A172 (cell line): ENCODE data around the gene HES5. TPM values are rescaled to one million over a fixed set of nuclear protein-coding genes. Genes with fewer than 3 reads are reported as not detected.
"Not testable (repeated sequence)": the region's sequence is repeated elsewhere in the genome, so short reads cannot be mapped to it uniquely, and the experiment has no call there.

Source experiments
- DNase-seq: peaks from one replicate; pipeline ENCODE4 v3.0.0-alpha.2; 2015; ENCODE audit warnings: low spot score
- total RNA-seq: library from RNA; depleted of rRNA; stranded (reverse); fragments of >200 nt; shearing (Covaris generic); gene quantifications from 2 replicates; pipeline ENCODE4 v1.2.3, GENCODE V29; 2014; rRNA removed

Gene HES5
- total RNA-seq: not detected in 2 replicates

GRCh38 chr1:2529784-2530512 lies at the start of gene HES5:
Gene HES5, minus strand, starts transcription at chr1:2530263. Its CDS starts 99 bp downstream, at chr1:2530164.
- no peak for DNase-seq

DNA sequence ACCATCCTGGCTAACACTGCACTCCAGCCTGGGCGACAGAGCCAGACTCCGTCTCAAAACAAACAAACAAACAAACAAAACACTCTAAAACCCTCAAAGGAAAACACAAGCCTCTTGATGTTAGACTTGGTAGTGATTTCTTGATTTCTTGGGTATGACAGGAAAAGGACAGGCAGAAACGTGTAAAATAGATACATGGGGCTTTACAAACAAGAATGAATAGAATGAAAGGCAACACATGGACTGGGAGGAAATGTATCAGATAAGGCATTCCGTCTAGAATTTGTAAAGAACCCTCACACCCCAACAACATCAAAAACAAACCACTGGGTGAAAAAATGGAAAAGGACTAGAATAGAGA lies 48.7 kb upstream of the HES5 start:
- DNase-seq: no peak

DNA sequence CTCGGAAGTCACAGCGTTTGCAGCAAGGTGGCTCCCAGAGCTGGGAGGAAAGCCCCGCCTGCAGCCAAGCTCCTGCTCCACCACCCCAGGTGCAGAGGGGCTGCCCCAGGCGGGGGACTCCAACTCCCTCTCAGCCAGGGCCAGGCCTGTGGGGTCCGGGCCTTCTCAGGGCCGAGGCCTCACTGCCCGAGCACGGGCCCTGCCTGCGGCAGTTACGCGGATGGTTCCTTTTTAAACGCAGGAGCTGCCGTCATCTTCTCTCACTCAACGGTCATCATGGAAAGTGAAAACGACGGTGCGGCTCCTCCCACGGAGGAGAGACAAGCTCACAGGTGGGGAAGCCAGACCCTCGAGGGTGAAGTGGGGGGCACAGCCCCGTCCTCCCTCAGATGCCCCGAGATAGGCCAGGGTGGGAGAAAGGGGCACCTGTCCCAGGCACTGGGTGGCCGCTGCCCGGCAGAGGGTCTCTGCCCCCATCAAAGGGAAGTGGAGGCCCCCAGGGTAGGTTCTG lies 47.6 kb upstream of the HES5 start:
- not testable (repeated sequence) for DNase-seq

DNA sequence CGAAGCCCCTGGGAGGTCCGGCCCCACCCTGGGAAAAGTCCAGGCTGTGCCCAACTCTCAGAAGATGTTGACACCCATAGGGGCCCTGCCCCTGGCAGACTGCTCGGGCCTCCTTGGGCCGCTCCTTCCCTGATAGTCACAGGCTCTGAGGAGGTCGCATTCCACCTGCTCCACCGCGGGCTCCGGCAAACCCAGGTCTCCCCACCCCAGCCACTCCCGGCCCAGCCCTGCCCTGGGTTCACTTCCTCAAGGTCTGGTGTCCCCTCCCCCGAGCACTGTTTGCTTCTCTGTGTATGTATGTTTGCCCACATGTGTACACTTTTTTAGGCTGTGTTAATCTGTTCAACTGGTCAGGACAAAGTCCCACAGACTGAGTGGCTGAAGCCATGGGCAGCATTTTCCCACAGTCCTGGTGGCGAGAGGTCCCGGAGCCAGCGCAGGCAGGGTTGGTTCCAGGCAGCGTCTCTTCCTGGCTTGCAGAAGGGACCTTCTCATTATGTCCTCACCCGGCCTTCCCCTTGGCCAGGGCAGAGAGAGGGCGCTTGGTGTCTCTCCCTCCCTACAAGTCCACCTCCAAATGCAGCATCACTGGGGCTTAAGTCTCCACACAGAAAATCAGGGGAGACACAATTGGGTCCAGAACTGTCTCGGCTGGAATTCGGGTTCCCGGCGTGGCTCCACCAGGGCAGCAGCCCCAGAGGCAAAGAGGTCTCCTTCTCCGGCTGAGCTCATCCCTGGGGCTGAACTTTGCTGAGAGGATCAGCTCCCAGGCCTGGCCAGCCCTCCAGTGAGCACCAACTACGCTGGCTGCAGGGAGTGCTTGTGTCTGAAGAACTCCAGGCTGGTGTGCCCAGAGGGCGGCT lies 46.0 kb upstream of the HES5 start:
- no peak for DNase-seq

DNA sequence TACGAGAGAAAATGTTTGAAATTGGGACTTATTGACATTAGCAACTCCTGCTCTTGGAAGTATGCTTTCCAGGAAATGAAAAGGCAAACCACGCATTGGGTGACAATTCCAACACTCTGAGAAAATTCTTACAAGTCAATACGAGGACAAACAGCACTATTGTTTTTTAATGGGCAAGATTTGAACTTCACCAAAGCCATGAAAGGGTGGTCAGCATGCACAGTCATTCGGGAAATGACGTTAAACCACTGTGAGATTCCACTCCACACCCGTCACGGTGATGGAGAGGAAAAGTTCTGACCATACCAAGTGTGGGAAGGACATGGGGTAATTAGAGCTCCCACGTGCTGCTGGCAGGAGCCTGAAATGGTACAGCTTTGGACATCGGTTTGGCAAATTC lies 44.3 kb upstream of the HES5 start:
- DNase-seq: no peak

DNA sequence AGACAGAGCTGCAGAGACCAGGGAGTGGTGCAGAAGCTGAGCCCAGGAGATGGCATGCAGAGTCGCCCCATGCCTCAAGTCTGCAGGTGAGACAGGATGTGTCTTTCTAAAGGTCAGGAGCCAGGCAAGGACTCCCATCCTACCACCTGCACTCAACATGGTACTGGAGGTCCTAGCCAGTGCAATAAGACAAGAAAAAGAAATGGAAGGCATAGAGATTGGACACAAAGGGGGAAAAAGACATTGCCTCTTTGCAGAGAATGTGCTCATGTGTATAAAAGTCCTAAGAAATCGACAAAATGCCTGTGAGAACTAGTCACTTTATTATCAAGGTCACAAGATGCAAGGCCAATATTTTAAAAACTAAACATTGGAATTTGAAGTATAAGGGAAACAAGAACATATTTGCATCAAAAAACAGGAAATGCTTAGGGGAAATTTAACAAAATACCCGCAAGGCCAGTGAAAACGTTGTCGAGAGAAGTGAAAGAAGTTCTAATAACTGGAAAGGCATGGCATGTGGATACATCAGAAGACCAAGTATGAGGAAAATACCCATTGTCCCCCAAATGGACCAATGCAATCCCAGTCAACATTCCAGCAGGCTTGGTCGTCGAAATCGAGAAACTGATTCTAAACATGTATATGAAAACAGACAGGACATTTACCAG lies 43.3 kb upstream of the HES5 start:
- DNase-seq: no peak

DNA sequence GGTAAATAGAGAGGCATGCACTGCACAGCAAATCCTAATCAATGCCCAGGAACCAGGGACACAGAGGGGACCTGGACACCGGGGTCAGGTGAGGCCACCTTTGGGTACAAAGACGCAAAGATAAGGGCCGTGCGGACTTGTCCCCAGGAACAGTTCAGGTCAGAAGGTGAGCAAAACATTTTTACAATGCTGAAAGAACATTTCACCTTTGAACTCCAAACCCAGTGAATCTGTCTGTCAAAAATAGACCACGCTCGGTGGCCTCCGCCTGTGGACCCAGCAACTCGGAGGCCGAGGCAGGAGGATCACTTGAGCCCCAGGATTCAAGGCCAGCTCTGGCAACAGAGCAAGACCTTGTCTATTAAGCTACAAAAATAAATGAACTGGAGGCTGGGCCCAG lies 41.3 kb upstream of the HES5 start:
- no peak for DNase-seq

- no peak for DNase-seq
Measured at GRCh38 chr1:2570332-2570731, 40.3 kb upstream of the HES5 start.

DNA sequence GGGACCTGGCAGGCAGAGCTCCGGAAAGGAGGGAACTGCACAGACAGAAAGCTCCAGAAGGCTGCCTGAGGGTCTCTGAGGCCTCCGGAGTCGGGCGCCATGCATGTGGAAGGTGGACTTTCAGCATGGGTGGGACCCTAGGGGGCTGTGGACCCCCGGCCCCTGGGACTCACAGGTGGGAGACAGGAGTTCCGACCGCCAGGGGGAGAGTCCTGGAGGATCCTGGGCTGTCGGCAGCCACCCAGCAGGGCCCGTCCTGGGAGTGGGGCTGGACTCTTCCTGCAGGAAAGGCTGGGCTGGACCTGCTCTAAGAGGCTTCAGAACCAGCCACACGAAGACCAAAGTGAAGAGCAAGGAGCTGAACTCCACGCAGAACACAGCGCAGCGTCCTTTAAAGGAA lies 39.6 kb upstream of the HES5 start:
- DNase-seq: not testable (repeated sequence)

DNA sequence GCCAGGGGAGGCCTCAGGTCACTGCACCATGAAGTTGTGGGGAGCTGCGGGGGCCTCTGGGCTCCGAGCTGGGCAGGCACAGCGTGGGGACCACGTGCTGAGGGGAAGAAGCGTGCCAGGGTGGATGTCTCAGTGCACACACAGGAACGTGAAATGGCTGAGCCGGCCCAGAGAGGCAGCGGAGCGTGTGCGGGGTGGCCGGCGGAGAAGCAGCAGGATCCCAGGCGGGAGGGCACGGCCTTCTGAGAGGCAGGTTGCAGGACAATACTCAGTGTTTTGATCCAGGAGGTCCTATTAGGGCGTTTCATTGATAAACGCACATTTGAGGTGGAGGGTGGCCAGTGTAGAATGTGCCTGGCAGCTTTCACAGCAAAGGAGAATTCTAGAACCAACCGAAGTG lies 39.0 kb upstream of the HES5 start:
- DNase-seq: no peak

DNA sequence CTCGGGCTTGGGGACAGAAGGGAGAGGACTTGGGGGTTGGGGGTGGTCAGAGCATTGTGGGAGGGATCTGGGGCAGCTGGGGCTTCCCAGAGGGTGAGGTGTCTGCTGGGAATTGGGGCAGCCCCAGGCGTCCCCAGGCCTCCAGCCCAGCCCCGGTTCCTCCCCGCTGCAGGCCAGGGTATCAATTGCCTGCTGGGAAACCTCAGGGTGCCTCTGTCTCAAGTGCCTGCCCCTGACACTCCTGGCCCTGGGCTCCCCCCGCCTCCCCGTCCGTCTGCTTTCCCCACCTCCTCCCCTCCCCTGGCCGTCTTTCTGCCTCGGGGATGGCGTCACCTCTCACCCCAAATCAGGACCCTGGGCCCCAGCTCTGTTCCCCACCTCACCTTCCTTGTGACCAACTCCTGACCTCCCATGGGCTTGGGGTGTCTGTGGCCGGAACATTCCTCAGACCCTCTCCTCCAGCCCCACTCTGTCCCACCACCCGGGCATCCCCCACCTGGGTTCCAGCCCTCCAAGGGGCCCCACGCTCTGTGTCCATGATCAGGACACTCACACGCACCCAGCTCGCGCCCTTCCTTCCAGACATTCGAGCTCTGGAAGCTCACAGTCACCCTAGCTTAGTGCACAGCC lies 38.2 kb upstream of the HES5 start:
- not testable (repeated sequence) for DNase-seq

DNA sequence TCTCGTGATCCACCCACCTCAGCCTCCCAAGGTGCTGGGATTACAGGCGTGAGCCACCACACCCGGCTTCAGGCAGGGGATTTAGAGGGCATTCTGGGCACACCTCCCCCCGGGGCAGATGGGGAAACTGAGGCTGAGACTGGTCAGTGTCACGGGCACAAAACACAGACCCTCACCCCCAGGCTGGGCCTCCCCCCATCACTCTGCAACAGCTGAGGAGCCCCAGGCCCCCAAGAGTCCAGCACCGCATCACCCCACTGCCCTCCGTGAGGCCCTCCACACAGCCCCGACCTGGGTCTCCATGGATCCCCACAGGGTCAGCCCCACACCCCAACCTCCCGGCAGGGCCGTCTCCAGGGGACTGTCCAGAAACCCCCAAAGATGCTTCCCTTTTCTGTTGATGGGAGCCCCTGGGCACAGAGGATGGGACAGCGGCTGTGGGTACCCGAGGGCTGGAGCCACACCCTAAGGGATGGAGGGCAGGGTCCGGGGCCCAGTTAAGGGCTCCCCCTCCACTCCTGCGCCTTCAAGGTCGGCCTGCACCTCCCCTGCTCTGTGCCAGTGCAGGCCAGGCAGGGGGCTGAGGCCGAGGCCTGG lies 37.1 kb upstream of the HES5 start:
- no peak for DNase-seq

DNA sequence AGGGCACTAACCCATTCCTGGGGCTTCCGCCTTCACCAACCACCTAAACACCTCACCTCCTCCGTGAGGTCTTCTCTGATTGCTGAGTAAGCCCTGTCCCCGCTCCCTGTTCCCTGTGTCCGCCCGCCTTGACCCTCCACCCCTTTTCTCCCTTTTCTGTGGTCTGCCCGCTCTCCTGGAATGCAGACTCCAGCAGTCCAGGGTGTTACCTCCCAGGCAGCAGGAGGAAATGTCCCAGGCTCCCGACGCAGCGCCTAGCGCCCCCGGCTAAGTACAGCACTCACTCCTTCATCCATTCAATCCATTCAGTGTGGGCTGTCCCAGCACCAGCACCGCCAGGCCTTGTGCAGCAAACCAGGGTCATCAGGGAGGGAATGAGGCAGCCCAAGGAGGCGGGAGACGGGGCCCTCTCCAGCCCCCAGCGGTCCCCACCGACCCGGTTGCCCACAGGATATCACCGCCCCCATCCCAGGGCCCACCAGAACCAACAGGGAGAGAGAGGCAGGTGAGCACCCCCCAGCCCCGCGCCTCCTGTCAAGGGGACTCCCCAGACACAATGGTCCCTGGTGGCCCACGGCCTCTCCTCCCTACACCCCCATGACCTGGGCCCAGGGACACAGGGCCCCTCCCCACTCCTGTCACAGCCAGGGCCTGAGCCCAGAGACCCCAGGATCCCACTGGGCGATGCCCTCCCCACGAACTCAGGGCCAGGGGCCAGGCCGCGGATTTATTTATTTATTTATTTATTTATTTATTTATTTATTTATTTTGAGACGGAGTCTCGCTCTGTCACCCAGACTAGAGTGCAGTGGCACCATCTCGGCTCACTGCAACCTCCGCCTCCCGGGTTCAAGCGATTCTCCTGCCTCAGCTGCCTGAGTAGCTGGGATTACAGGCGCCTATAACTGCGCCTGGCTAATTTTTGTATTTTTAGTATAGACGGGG lies 36.3 kb upstream of the HES5 start:
- no peak for DNase-seq

DNA sequence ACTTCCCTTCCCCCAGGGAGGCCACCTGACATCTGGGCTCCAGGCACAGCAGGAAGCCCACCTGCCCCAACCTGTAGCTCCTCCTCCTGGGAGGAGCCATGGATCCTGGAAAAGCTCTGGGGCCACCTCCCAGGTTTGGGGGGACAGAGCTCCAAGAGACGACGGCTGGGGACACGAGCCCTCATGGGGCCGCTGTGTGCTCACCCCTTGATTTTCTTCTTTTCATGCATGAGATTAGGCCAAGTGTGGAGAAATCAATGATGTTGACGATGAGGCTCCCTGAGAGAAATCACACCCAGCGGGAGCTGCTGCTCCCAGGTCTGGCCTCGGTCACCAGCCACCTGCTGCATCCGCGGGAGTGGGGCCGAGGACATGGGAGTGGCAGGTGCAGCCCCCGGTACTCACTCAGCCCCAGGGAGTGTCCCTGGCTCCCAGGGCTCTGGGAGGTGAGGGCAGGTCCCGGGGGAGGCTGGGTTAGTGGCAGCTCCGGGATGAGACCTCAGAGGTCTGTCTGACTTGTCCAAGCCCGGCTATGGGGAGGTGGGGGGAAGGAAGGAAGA lies 34.8 kb upstream of the HES5 start:
- no peak for DNase-seq

DNA sequence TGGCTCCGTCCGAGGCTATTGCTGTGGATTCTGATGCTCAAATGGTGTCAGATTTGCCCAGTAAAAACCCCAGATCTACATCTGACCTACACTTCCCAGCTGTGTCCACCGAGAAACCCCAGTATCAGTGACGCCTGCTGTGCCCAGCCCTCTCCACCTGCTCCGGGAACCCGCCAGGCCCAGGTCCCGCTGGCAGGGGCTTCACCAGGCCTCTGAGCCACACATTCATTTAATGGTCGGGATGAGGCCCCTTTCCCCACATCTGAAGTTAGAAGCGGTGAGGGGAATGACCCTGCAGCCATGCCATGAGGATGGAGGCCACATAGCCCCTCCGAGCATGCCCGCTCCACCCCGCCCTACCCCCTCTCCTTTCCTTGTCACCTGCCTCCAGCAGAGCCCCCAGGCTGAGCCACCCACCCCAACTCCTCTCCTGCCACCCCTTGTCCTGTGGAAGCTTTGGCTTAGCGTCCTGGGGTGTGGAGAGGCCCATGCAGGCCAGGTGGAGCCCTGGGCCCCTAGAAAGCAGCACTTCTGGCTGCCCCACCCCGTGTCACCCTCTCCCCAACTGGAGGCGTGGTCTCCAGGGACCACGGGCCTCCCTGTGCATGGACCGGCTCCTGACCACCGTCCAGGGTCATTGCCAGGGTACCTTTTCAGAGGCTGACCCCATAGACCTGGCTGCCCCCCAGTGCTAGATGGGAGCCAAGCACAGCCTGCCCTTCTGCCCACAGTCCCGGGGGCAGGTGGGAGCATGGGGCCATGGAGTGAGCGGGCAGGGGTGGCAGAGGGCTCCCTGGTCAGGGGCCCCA lies 34.1 kb upstream of the HES5 start:
- no peak for DNase-seq

DNA sequence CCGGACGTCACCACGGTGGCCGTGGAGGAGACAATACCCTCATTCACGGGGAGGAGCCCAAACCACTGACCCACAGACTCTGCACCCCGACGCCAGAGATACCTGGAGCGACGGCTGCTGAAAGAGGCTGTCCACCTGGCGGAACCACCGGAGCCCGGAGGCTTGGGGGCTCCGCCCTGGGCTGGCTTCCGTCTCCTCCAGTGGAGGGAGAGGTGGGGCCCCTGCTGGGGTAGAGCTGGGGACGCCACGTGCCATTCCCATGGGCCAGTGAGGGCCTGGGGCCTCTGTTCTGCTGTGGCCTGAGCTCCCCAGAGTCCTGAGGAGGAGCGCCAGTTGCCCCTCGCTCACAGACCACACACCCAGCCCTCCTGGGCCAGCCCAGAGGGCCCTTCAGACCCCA lies 33.1 kb upstream of the HES5 start:
- no peak for DNase-seq

GRCh38 chr1:2561898-2562895 lies 32.1 kb upstream of the HES5 start:
- no peak for DNase-seq

- DNase-seq: no peak
Measured at GRCh38 chr1:2561446-2561845, 31.4 kb upstream of the HES5 start.
